ENCODE measurements around the gene SLC9A3.

- TF ChIP-seq CTCF (IDR thresholded peaks at IDR 0.05): no peak
- no peak for TF ChIP-seq POLR2AphosphoS5 (IDR thresholded peaks at IDR 0.05)
Measured at GRCh38 chr5:533955-534742, 9.9 kb upstream of the SLC9A3 start.

Measured in esophagus muscularis mucosa (tissue), 3 donors.